NCI-H187 (cell line): ENCODE data around the gene WDR46.
"Not testable (repeated sequence)": the region's sequence is repeated elsewhere in the genome, so short reads cannot be mapped to it uniquely, and the experiment has no call there.

Source experiments
- DNase-seq, 2 experiments: peaks; one replicate each; lab custom pipeline; 2025; lab: John Stamatoyannopoulos, UW

Gene WDR46

GRCh38 chr6:33271117-33271467 lies 17.9 kb downstream of the WDR46 start:
- DNase-seq = no peak

- no peak for DNase-seq
Observed at GRCh38 chr6:33264015-33264414, 25.0 kb downstream of the WDR46 start.

GRCh38 chr6:33262490-33262889 lies 26.5 kb downstream of the WDR46 start:
- not testable (repeated sequence) for DNase-seq

- DNase-seq = no peak
Observed at GRCh38 chr6:33259032-33259431, 30.0 kb downstream of the WDR46 start.

GRCh38 chr6:33254591-33254990 lies 34.4 kb downstream of the WDR46 start:
- DNase-seq = no peak

GRCh38 chr6:33252759-33253158 lies 36.3 kb downstream of the WDR46 start:
- DNase-seq = no peak

- no peak for DNase-seq
Observed at GRCh38 chr6:33251395-33252012, 37.5 kb downstream of the WDR46 start.

GRCh38 chr6:33250731-33251130 lies 38.3 kb downstream of the WDR46 start:
- no peak for DNase-seq

- DNase-seq = no peak
Observed at GRCh38 chr6:33249732-33250630, 39.1 kb downstream of the WDR46 start.

- peak; percentile 94 to 95 for DNase-seq
Observed at GRCh38 chr6:33248932-33249731, 39.9 kb downstream of the WDR46 start.

GRCh38 chr6:33248643-33248931 lies 40.5 kb downstream of the WDR46 start:
- DNase-seq = no peak

GRCh38 chr6:33247977-33248642 lies 40.9 kb downstream of the WDR46 start:
- DNase-seq = peak; percentile 75 to 92

GRCh38 chr6:33243476-33243875 lies 45.6 kb downstream of the WDR46 start:
- DNase-seq = no peak

GRCh38 chr6:33241968-33242367 lies 47.1 kb downstream of the WDR46 start:
- DNase-seq = no peak

- DNase-seq = no peak
Observed at GRCh38 chr6:33237741-33238140, 51.3 kb downstream of the WDR46 start.

GRCh38 chr6:33236852-33237251 lies 52.2 kb downstream of the WDR46 start:
- no peak for DNase-seq

- no peak for DNase-seq
Observed at GRCh38 chr6:33236328-33236727, 52.7 kb downstream of the WDR46 start.

GRCh38 chr6:33235221-33235634 lies 53.8 kb downstream of the WDR46 start:
- DNase-seq = no peak
